K562 (cell line): ENCODE data around the gene H2AZ2. TPM values are rescaled to one million over a fixed set of nuclear protein-coding genes. Genes with fewer than 3 reads are reported as not detected.

Experiments used
- CCAR2 ChIP-seq: fragments of 200-400 bp; formaldehyde crosslinking; IDR thresholded peaks from 2 replicates; pipeline ENCODE4 v1.6.1; 2017; ENCODE audit warnings: mild to moderate bottlenecking, low read depth, low read length
- CEBPB ChIP-seq: fragments of 450-650 bp; IDR thresholded peaks from 2 replicates; pipeline ENCODE4 v1.6.1; 2016; ENCODE audit warnings: missing genetic modification characterization, missing compliant biosample characterization
- FOXA1 ChIP-seq: fragments of 450-650 bp; IDR thresholded peaks from 2 replicates; pipeline ENCODE4 v1.6.1; 2016; ENCODE audit warnings: mild to moderate bottlenecking, borderline replicate concordance
- MXD1 ChIP-seq: fragments of 250-450 bp; sonication (Bioruptor Pico); IDR thresholded peaks from 2 replicates; pipeline ENCODE4 v1.8.0; 2021; ENCODE audit warnings: borderline replicate concordance, mild to moderate bottlenecking, moderate library complexity; ENCODE audit not compliant: poor library complexity, severe bottlenecking
- NR0B1 ChIP-seq: fragments of 450-650 bp; IDR thresholded peaks from one replicate; pipeline ENCODE4 v1.6.1; 2018; ENCODE audit warnings: mild to moderate bottlenecking, moderate library complexity; ENCODE audit not compliant: partially characterized antibody
- NUFIP1 ChIP-seq: fragments of 450-650 bp; IDR thresholded peaks from 2 replicates; pipeline ENCODE4 v1.6.1; 2018; ENCODE audit not compliant: partially characterized antibody
- SIRT6 ChIP-seq: IDR thresholded peaks from one replicate; pipeline ENCODE4 v1.6.1; 2012; ENCODE audit warnings: low read depth, mild to moderate bottlenecking, control low read depth, inconsistent platforms, low read length, moderate library complexity
- SMARCA5 ChIP-seq: fragments of 450-650 bp; IDR thresholded peaks from 2 replicates; pipeline ENCODE4 v1.6.1; 2016
- STAG1 ChIP-seq: sonication (generic); formaldehyde crosslinking; IDR thresholded peaks from 2 replicates; pipeline ENCODE4 v1.5.0; 2020; ENCODE audit warnings: missing genetic modification reagents, borderline replicate concordance
- TGIF2 ChIP-seq: sonication (generic); formaldehyde crosslinking; IDR thresholded peaks from 2 replicates; pipeline ENCODE4 v1.8.1; 2022; ENCODE audit warnings: mild to moderate bottlenecking, missing genetic modification reagents, moderate library complexity
- THRB ChIP-seq: fragments of 450-650 bp; formaldehyde crosslinking; conservative IDR thresholded peaks from 2 replicates; pipeline ENCODE4 v1.4.0; 2022; ENCODE audit warnings: mild to moderate bottlenecking, missing genetic modification characterization
- ZNF311 ChIP-seq: fragments of 250-450 bp; sonication (Bioruptor Pico); IDR thresholded peaks from 2 replicates; pipeline ENCODE4 v1.4.0; 2020; ENCODE audit warnings: mild to moderate bottlenecking, moderate library complexity
- ZNF592 ChIP-seq: fragments of 450-650 bp; IDR thresholded peaks from 2 replicates; pipeline ENCODE4 v1.6.1; 2017; ENCODE audit warnings: antibody characterized with exemption, mild to moderate bottlenecking
- polyA plus RNA-seq, 8 experiments: library from polyadenylated mRNA; depleted of rRNA in 4 of 8; stranded (reverse) in 5 of 8; unstranded in 3 of 8; fragments of >200 nt; fragmentation: Nextera tagmentation in 2 of 8; fragmentation: Illumina TruSeq in 1 of 8; extraction: Ambion mirVana in 2 of 8; extraction: Trizol in 1 of 8; gene quantifications; 2 replicates each; pipeline versions ENCODE4 v1.2.1 to v1.2.3, GENCODE V29; 2011 to 2014; ENCODE audit warnings: inconsistent platforms in 1 of 8, missing spikeins in 1 of 8
- total RNA-seq, 7 experiments: library from RNA; depleted of rRNA in 6 of 7; stranded (reverse); fragments of >200 nt in 6 of 7; fragmentation: Illumina TruSeq in 2 of 7; extraction: Trizol in 2 of 7; gene quantifications; 2 replicates each; pipeline versions ENCODE4 v1.2.1 to v1.2.3, GENCODE V29; 2011 to 2021; ENCODE audit warnings: low replicate concordance in 1 of 7

H2AZ2 gene
- total and polyA plus RNA-seq, 9 of the 15 experiments (the other 6 are each of a cell fraction or from before 2014, with no cell fraction given), result 105 to 382 (median 286) TPM

- TF ChIP-seq TGIF2 (peak; percentile 84), NUFIP1 (no peak), SIRT6 (no peak), ZNF311 (CRISPR knock-in tag) (no peak), CCAR2 (no peak), MXD1 (CRISPR knock-in tag) (peak; percentile 90), NR0B1 (no peak), SMARCA5 (no peak), CEBPB (tag) (no peak), STAG1 (CRISPR knock-in tag) (no peak; the same call in 1 of the 2 replicates), ZNF592 (peak; percentile 84), FOXA1 (no peak), THRB (CRISPR knock-in tag) (0 out of 2 replicates have a peak, but pooled peaks have one; percentile 48)
Observed at GRCh38 chr7:44796504-44797328, 51.2 kb downstream of the H2AZ2 start, which contains the start of gene PPIA (continued).
